Body of pancreas (tissue), 4 donors: ENCODE data around the gene LRRC30.

ENCODE experiments used
- POLR2A ChIP-seq, 3 donors: fragments of 450-650 bp; IDR thresholded peaks; one replicate each; pipeline ENCODE4 v1.6.1; 2016; ENCODE audit warnings: antibody characterized with exemption in 3 of 3, mild to moderate bottlenecking in 2 of 3
- TF ChIP-seq, protein P1 (sequence below), 7 experiments: fragments of 450-650 bp in 4 of 7; fragments of 200-600 bp in 3 of 7; sonication (generic) in 3 of 7; IDR thresholded peaks; one replicate each; pipeline ENCODE4 v1.5.1; 2016 to 2019; ENCODE audit warnings: antibody characterized with exemption in 7 of 7

DNA sequence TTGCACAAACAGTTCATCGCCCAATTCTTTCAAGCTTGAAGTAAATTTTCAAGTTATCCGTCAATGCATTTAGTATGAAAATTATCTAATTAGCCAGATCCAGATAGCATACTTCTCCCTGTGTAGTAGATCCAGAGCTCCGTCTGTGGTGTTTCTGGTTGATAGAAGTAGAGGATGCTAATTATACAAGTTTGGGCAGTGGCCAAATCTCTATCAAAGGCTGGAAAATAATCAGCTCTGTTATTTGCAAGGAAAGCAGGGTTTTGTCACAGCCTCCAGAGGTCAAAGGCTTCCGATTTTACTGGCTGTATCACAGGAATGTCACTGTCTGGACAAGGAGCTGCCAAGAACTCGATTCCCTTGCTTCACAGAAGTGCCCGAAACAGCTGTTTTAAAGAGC, 28.6 kb downstream of the LRRC30 start:
- TF ChIP-seq, protein P1, sequence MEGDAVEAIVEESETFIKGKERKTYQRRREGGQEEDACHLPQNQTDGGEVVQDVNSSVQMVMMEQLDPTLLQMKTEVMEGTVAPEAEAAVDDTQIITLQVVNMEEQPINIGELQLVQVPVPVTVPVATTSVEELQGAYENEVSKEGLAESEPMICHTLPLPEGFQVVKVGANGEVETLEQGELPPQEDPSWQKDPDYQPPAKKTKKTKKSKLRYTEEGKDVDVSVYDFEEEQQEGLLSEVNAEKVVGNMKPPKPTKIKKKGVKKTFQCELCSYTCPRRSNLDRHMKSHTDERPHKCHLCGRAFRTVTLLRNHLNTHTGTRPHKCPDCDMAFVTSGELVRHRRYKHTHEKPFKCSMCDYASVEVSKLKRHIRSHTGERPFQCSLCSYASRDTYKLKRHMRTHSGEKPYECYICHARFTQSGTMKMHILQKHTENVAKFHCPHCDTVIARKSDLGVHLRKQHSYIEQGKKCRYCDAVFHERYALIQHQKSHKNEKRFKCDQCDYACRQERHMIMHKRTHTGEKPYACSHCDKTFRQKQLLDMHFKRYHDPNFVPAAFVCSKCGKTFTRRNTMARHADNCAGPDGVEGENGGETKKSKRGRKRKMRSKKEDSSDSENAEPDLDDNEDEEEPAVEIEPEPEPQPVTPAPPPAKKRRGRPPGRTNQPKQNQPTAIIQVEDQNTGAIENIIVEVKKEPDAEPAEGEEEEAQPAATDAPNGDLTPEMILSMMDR (IDR thresholded peaks at IDR 0.05) = no peak
- TF ChIP-seq POLR2A (IDR thresholded peaks at IDR 0.05) = no peak
